HG03457 (cell line): ENCODE results near the gene UBE4A.

Experiments used
- ATAC-seq: cut with Tn5 transposase; IDR thresholded peaks from one replicate; pipeline ENCODE4 v1.9.1; 2021; ENCODE audit warnings: moderate number of reproducible peaks; ENCODE audit not compliant: unreplicated experiment

The UBE4A gene

GRCh38 chr11:118341261-118341660 is 18.1 kb upstream of the UBE4A start:
- ATAC-seq, result no peak

DNA sequence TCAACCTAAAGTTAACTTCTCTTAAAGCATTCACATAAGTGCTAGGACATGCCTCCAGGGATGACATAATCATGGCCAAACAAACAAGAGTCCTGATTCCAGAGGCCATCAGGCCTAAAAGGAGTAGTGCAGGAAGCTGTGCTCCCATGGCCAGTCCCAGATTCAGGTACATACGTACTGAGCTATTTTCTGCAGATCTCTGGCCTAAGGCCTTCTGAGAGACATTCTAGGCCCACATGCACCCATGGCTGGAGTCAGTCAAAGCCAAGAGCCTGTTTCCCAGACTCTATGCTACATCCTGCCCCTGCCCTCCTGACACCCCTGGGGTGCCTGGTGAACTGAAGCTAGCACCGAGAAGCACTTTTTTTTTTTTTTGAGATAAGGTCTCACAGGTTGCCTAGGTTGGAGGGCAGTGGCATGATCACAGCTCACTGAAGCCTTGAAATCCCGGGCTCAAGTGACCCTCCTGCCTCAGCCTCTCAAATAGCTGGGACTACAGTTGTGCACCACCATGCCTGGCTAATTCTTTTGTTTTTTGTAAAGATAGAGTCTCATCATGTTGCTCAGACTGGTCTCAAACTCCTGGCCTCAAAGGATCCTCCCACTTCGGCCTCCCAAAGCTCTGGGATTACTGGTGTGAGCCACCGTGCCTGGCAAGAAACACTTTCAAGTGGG is 17.4 kb upstream of the UBE4A start:
- ATAC-seq, result no peak

DNA sequence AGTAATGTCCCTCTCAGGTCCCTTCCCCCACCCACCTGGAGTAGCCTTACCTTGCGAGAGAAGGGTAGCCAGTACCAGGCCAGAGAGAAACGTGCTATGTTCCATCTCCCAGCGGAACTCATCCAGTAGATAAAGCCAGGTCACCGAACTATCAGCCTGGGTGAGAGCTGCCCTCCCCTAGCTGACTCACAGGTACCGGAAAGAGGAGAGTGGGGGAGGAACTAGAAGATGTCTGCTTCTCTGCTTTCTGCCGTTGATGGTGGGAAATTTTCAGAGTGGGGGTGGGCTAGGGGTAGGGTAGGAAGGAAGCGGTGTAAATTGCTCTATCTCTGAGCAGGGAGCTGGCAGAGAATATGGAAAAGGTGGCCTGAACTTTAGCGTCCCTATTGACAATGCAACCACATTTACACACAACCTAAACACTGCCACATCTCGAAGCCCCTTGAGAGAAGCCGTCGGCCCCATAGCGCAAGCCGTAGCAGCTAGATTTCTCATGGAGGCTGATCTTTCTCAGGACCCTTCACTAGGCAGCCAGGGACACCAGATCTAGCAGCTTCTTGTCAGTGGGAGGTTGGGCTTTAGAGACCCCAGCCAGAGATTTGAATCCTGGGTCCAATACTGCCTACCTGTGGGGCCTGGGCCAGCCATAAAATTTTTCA is 16.8 kb upstream of the UBE4A start, which contains the start of gene CD3D:
Gene CD3D, minus strand, starts transcription at position 203 of the 659 bp plus-strand sequence. Its CDS starts 98 bp downstream, at position 105.
- ATAC-seq, result no peak

DNA sequence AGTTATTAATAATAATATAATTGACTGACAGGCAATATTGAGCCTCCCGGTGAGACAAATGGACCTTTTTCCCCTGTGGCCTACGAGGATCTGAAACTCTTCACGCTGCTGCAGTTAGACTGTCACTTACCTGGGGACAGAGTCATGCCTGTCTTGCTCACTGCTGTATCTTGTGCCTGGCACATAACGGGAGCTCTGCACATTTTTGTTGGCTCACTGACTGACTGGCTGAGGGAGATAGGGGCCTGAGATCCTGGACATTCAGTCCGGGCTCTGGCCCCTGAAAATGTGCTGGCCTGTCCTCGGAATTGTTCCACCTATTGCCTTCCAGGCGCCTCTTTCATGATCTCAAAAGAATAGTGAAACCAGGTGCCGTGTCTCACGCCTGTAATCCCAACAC is 16.2 kb upstream of the UBE4A start:
- no peak for ATAC-seq

DNA sequence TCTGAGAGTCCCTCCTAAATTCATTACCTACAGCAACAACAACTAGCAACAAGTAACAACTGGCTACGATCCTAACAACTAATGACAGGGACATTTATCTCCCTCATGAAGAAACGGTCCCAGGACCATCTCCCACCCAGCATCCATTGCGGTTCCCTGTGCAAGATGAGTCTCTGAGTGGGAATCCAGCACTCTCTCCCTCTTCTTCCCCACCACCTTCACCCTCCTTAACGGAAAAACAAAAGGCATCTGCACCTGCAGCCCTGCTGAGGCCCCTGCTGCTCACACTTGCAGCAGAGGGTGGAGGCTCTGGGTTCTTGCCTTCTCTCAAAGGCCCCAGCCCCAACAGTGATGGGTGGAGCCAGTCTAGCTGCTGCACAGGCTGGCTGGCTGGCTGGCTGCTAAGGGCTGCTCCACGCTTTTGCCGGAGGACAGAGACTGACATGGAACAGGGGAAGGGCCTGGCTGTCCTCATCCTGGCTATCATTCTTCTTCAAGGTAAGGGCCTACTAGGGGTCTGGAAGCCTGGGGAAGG is 15.4 kb upstream of the UBE4A start, which contains the start of gene CD3G:
Gene CD3G, plus strand, starts transcription at position 364 of the 535 bp plus-strand sequence. Its CDS starts 80 bp downstream, at position 444.
- no peak for ATAC-seq

DNA sequence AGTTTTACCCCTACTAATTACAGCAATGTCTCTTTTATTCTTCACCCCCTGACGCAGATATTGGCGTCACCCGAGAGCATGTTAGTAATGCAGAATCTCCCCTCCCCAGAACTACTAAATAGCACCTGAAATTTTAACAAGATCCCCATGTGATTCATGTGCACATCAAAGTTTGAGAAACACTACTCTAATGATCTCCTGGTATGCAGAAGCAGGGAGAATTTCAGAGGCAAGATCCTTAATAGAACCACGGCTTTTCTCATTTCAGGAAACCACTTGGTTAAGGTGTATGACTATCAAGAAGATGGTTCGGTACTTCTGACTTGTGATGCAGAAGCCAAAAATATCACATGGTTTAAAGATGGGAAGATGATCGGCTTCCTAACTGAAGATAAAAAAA is 9.9 kb upstream of the UBE4A start:
- no peak for ATAC-seq

DNA sequence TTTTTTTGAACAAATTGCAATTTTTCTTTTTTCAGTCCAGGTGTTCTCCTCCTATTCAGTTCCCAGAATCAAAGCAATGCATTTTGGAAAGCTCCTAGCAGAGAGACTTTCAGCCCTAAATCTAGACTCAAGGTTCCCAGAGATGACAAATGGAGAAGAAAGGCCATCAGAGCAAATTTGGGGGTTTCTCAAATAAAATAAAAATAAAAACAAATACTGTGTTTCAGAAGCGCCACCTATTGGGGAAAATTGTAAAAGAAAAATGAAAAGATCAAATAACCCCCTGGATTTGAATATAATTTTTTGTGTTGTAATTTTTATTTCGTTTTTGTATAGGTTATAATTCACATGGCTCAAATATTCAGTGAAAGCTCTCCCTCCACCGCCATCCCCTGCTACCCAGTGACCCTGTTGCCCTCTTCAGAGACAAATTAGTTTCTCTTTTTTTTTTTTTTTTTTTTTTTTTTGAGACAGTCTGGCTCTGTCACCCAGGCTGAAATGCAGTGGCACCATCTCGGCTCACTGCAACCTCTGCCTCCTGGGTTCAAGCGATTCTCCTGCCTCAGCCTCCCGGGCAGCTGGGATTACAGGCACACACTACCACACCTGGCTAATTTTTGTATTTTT is 6.2 kb upstream of the UBE4A start:
- ATAC-seq, result no peak

DNA sequence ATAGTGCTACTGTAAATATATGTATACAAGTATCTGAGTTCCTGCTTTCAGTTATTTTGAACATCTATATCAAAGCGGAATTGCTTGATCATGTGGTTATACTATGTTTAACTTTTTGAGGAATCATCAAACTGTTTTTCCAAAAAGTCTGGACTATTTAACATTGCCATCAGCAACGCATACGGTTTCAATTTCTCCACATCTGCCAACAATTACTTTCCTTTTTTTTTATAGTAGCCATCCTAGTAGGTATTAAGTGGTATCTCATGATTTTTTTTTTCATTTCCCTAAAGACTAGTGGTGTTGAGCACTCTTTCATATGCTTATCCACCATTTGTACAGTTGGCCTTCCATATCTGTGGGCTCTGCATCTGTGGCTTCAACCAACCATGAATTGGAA is 1.3 kb upstream of the UBE4A start:
- no peak for ATAC-seq

DNA sequence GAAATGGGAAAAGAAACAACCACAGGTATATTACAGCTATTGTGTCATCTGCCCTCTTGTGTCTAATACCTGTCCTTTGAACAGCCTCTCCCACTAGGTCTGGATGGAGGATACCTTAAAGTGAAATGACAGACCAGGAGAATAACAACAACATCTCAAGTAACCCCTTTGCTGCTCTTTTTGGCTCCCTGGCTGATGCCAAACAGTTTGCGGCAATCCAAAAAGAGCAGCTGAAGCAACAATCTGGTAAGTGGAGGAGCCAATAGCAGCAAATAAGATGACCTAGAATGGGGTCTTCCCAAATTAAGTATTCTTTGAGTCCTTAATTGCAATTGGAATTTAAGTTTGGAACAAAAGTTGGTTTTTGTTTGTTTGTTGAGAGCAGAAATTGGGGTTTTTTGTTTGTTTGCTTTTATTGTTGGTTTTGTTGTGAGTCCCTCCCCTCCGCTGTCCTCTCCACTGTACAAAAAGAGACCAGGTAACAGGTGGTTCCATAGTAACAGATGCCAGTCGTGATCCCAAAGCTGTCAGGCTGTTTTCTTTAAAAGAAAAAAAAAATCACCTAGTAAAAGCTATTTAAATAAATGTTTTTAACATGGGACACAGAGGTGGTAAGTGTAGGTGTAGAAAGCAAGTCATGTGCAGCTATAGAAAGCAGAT is 5.7 kb downstream of the UBE4A start:
- ATAC-seq, result no peak

- no peak for ATAC-seq
These were observed 6.9 kb downstream of the UBE4A start for GRCh38 chr11:118366287-118366686.

DNA sequence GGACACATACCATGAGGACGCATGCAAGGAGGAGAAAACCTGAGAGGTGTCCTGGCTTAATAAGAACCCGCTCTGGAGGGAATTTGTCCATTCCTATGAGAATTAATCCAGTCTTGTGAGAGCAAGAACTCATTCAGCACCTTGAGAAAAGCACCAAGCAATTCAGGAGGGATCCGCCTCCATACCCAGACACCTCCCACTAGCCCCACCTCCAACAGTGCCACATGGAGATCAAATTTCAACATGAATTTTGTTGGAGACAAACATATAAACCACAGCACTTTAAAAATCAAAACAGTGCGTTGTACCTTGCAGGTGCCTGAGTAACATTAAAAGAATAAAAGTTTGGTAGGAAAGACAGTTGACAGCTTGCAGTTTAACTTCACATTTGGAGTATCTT is 11.4 kb downstream of the UBE4A start:
- ATAC-seq, result no peak

GRCh38 chr11:118373263-118373662 is 13.9 kb downstream of the UBE4A start:
- ATAC-seq, result no peak

DNA sequence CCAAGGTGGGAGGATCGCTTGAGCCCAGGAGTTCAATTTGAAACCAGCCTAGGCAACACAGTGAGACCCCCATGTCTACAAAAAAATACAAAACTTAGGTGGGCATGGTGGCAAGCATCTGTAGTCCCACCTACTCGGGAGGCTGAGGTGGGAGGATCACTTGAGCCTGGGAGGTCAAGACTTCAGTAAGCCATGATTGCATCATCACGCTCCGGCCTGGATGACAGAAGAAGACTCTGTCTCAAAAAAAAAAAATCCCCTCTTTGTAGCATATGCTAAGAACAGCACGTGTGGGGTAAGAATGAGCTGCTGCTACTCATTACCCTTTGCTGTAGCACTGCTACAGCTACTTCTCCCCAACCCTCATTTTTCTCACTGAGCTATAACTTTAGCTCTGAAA is 14.5 kb downstream of the UBE4A start:
- no peak for ATAC-seq

- ATAC-seq, result no peak
These were observed 15.3 kb downstream of the UBE4A start for GRCh38 chr11:118374729-118375128.

DNA sequence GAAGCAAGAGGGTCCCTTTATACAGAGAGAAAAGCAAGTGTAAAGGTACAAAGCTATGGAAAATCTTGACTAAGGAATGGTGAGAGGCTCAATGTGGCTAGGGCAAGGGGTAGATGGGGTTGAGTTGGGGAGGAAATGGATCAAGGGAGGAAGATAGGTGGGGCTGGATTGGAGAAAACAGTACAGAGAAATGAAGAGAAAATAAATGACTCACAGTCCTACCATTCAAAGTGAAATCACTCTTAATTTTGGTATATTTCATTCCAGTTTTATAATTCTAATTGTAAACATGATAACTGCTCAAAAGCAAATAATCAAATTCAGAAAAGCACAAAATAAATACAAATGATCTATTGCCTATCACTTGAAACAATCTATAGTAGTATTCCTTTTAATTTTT is 16.6 kb downstream of the UBE4A start:
- ATAC-seq, result no peak

GRCh38 chr11:118379497-118379896 is 20.1 kb downstream of the UBE4A start:
- no peak for ATAC-seq

- ATAC-seq, result no peak
These were observed 21.2 kb downstream of the UBE4A start for GRCh38 chr11:118380571-118380970.

DNA sequence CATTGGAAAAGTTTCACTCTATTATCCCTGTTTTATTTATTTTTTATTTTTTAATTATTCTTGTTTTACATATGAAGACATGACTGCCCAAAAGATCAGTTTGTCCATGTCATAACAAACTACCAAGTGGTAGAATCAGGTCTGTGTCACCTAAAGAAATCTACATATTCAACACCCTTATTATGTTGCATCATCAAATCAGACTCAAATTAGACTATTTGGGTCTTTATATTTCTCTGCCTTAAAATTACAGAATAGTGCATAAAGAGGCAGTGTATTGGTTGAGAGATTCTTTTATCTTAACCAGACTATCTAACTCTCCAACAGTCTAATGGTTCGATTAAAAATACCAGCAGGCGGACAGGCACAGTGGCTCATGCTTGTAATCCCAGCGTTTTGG is 23.6 kb downstream of the UBE4A start:
- ATAC-seq, result no peak

DNA sequence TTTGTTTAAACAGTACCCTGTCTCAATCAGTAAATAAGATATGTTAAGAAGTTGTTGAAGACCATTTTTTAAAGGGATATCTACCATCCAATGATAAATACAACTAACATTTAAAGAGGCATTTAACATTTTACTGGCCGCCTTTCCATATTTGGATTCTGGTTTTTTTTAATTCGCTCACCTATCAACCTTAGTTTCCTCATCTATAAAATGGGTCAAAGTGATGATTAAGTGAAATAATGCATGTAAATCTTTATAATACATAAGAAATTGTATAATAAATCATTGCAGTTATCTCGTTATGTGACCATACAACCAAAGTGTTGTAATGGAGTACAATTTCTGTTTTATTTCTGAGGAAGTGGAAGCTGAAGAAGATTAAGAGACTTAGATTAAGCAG is 24.3 kb downstream of the UBE4A start:
- ATAC-seq, result no peak

GRCh38 chr11:118396097-118396501 is 36.7 kb downstream of the UBE4A start:
- no peak for ATAC-seq

DNA sequence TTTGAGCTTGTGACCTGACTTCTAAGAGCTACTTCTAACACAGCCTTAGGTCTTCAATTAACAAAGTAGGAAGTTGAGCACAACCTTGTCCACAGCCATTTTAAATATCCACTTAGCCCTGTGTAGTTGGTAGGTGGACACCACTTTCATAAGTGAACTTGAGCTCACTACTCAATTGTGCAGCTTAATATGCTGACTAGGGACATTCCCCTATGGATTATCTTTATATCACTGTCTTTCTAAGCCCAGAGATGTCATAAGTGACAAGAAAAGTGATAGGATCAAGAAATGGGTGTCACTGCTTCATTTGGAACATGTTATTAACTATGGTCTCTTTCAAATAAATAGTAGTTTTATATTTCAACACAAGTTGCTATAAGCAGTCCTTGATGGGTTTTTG is 38.0 kb downstream of the UBE4A start:
- no peak for ATAC-seq
